Adipocyte (in vitro differentiated cells): Measurements from ENCODE around the gene SLC25A39.

Experiments used
- DNase-seq: peaks from one replicate; pipeline ENCODE4 v3.0.0-alpha.2; 2015; ENCODE audit warnings: low read depth
- H3K27me3 ChIP-seq: replicated peaks from 2 replicates; pipeline ENCODE4 v1.7.0; 2013; ENCODE audit warnings: mild to moderate bottlenecking, low read length, moderate library complexity; ENCODE audit not compliant: control insufficient read depth, insufficient read depth
- H3K36me3 ChIP-seq: 2 replicates; pipeline ENCODE4 v1.7.0; 2013; ENCODE audit warnings: low read length, mild to moderate bottlenecking, moderate library complexity; ENCODE audit not compliant: control insufficient read depth, insufficient read depth, severe bottlenecking
- H3K4me1 ChIP-seq: 2 replicates; pipeline ENCODE4 v1.7.0; 2013; ENCODE audit warnings: mild to moderate bottlenecking, low read length, moderate library complexity; ENCODE audit not compliant: control insufficient read depth, insufficient read depth
- H3K4me3 ChIP-seq: 2 replicates; pipeline ENCODE4 v1.7.0; 2013; ENCODE audit warnings: mild to moderate bottlenecking, low read length, moderate library complexity
- H3K9ac ChIP-seq: 2 replicates; pipeline ENCODE4 v1.7.0; 2013; ENCODE audit warnings: mild to moderate bottlenecking, low read length, moderate library complexity
- H3K9me3 ChIP-seq: 2 replicates; pipeline ENCODE4 v1.7.0; 2013; ENCODE audit warnings: mild to moderate bottlenecking, low read length, moderate library complexity; ENCODE audit not compliant: control insufficient read depth

Gene SLC25A39

GRCh38 chr17:44308865-44309264 is 15.8 kb downstream of the SLC25A39 start:
- no peaks in the 10 kb centered on the region for H3K4me1 ChIP-seq
- DNase-seq = no peak
- H3K27me3 ChIP-seq = peaks cover 50% of the 10 kb centered on the region
- no peak overlapping the region for H3K4me3 ChIP-seq
- no peaks in the 10 kb centered on the region for H3K36me3 ChIP-seq
- no peaks in the 10 kb centered on the region for H3K9me3 ChIP-seq
- H3K9ac ChIP-seq = no peak overlapping the region

GRCh38 chr17:44308320-44308818 is 16.3 kb downstream of the SLC25A39 start, which contains the start of gene RUNDC3A:
TSS of gene RUNDC3A (plus strand) at chr17:44308601. CDS start at chr17:44308833, 232 bp downstream.
- no peaks in the 10 kb centered on the region for H3K9me3 ChIP-seq
- peak; percentile 94 for DNase-seq
- H3K4me3 ChIP-seq = no peak within 1 kb of the TSS
- no peaks in the 10 kb centered on the region for H3K36me3 ChIP-seq
- peaks cover 53% of the 10 kb centered on the region for H3K27me3 ChIP-seq
- H3K9ac ChIP-seq = no peak within 1 kb of the TSS
- no peaks in the 10 kb centered on the region for H3K4me1 ChIP-seq

DNA sequence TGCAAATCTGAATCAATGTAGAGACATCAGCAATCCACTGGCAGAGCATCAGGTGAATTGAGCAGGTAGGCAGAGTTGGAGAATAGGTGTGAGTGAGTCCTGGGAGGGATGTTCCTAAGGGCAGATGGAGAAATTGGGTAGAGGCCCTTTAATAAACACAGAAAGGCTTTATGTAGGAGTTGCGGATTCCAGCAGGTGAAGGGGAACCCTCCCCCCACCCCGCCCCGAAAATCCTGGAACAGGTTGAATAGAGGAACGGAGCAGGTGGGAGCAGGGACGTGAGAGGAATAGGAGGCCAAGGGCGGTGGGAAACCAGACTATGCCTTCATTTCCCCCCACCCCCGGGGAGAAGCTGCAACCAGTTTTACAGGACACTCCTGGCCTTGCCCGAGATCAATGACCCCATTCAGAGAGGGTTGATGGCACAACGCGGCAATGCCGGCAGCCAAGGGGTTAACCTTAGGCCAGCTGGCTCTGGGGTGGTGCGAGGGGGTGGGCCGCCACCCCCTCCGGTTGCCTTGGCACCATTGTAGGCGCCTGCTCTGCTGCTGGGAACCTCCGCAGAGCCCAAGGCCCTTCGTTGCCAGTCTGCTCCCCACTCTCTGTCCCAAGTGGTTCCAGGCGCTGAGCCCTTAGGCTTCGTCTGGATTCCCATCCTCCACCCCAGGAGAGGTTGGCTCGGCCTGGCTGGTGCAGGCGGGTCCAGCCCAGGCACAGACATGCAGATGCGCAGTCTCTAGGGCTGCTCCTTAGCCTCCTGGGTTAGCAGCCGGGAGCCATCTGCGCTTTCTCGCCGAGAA is 17.0 kb downstream of the SLC25A39 start:
- Histone ChIP-seq H3K9me3 (no peaks in the 10 kb centered on the region), H3K9ac (no peak overlapping the region), H3K27me3 (peaks cover 55% of the 10 kb centered on the region), H3K4me1 (no peaks in the 10 kb centered on the region), H3K36me3 (no peaks in the 10 kb centered on the region), H3K4me3 (no peak overlapping the region)
- DNase-seq = peak; percentile 73

GRCh38 chr17:44304651-44305050 is 20.0 kb downstream of the SLC25A39 start:
- Histone ChIP-seq H3K9me3 (no peaks in the 10 kb centered on the region), H3K9ac (no peak overlapping the region)
- DNase-seq = no peak

DNA sequence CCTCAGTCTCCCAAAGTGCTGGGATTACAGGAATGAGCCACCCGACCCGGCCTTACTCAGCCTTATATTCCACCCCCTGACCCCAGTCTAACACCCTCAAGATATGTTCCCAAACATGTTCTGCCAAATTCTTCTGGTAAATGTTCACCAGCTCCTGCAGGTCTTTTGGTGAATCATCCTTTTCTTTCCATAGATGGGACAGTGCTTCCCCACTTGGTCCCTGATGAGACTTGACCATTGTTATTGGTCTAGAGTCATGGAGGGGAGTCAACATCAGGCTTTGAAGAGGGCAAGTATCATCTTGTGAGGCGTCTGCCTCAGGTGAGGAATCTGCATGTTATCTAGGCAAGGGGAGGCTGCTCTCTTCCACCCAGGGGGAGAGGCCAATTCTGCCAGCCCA is 26.6 kb downstream of the SLC25A39 start:
- H3K9me3 ChIP-seq = no peaks in the 10 kb centered on the region
- no peaks in the 10 kb centered on the region for H3K36me3 ChIP-seq
- no peak overlapping the region for H3K9ac ChIP-seq
- no peak overlapping the region for H3K4me3 ChIP-seq
- no peak for DNase-seq
- peaks cover 32% of the 10 kb centered on the region for H3K27me3 ChIP-seq
- no peaks in the 10 kb centered on the region for H3K4me1 ChIP-seq

More at GRCh38 chr17:44304651-44305050, 20.0 kb downstream of the SLC25A39 start:
- Histone ChIP-seq H3K4me3 (no peak overlapping the region), H3K36me3 (no peaks in the 10 kb centered on the region), H3K4me1 (no peaks in the 10 kb centered on the region), H3K27me3 (peaks cover 50% of the 10 kb centered on the region)

- H3K4me3 ChIP-seq = no peak overlapping the region
- no peaks in the 10 kb centered on the region for H3K36me3 ChIP-seq
- H3K9me3 ChIP-seq = no peaks in the 10 kb centered on the region
- H3K9ac ChIP-seq = no peak overlapping the region
- no peaks in the 10 kb centered on the region for H3K4me1 ChIP-seq
- no peak for DNase-seq
- H3K27me3 ChIP-seq = peaks cover 32% of the 10 kb centered on the region
Measured at GRCh38 chr17:44293509-44294226, 31.0 kb downstream of the SLC25A39 start.

DNA sequence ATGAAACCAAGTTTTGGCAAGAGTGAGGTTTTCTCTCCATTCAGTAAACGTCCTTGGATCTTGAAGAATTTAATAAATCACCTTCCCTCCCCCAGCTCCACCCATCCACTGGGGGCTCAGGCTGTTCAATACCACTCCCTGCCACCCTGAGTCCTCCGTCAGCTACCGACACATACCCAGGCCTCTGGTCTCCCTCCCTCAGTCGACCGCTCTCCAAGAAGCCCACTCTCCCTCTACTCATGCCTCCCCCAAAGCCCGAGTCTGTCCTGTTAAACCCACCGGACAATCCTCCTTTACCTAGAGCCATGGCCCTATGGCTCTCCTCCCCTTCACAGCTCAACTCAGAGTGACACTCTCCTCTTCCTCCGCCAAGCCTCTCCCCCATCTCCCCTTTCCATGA is 37.0 kb downstream of the SLC25A39 start:
- H3K4me1 ChIP-seq = no peaks in the 10 kb centered on the region
- no peak overlapping the region for H3K9ac ChIP-seq
- H3K36me3 ChIP-seq = no peaks in the 10 kb centered on the region
- no peak for DNase-seq
- H3K4me3 ChIP-seq = no peak overlapping the region
- H3K27me3 ChIP-seq = peaks cover 25% of the 10 kb centered on the region
- H3K9me3 ChIP-seq = no peaks in the 10 kb centered on the region

DNA sequence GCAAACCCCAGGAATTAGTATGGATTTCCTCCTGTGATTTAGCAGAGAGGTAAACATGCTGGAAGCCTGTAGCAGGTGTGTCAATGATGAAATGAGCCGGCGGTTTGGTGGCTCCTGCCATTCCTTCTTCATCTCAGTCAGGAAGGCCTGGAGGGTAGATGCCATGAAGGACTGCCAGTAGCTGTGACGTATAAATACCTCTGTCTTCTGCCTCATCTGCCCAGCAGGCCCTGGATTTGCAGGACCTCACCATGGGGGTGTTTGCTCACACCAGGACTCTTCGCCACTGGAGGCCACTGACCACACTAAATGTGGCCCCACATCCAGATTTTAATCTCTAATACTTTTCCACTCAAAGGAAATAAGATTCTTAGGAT is 40.6 kb downstream of the SLC25A39 start:
- Histone ChIP-seq H3K4me1 (peaks cover 10% of the 10 kb centered on the region), H3K36me3 (no peaks in the 10 kb centered on the region), H3K4me3 (no peak overlapping the region), H3K27me3 (peaks cover 16% of the 10 kb centered on the region), H3K9me3 (no peaks in the 10 kb centered on the region), H3K9ac (no peak overlapping the region)
- DNase-seq = no peak

DNA sequence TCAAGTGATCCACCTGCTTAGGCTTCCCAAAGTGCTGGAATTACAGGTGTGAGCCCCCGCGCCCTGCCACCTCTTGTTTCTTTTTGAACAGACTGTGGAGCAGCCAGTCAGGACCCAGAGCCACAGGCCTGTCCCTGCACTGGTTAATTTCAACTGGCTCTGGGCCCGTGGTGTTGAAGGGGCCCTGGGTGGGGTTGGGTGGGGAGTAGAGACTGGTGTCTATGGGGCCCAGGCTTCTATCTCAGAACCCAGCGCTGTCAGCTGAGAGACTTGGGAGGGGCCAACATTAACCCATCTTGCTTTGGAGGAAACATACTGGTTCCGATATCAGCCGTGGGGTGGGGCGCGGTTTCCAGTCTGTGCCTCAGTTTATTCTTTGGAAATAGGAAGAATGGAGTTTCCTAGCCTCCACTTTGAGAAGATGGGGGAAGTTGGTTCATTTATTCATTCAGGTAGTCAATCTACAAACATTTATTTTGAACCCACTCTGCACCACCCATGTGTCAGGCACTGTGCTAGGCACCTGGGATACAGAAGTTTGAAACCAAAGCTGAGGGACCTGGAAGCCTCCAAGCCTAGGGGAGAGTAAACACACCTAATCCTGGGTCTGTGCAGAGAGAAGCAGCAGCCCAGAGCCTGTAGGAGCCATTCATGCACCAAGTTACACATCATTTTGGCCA is 41.1 kb downstream of the SLC25A39 start:
- no peak for DNase-seq
- Histone ChIP-seq H3K36me3 (no peaks in the 10 kb centered on the region), H3K4me3 (no peak overlapping the region), H3K27me3 (peaks cover 14% of the 10 kb centered on the region), H3K9me3 (no peaks in the 10 kb centered on the region), H3K4me1 (peaks cover 10% of the 10 kb centered on the region), H3K9ac (no peak overlapping the region)

DNA sequence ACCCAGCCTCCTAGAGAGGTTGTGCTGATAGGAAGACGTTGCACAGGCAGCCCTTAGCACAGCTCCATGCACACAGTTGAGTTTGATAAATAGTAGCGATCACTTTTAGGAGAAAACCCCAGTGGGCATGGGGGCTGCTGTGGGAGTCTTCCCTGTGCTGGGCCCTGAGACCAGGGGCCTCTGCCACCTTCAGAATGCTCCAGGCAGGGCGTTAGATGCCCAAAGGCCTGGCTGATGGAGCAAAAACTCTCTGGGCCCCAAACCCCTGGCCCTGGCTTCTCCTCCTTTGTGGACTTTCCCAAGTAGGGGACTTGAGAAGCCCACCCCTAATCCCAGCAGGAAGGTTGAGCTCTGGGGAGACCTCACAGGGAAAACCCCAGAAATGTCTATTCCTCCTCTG is 42.4 kb downstream of the SLC25A39 start:
- peaks cover 6% of the 10 kb centered on the region for H3K27me3 ChIP-seq
- no peaks in the 10 kb centered on the region for H3K9me3 ChIP-seq
- H3K36me3 ChIP-seq = no peaks in the 10 kb centered on the region
- no peak overlapping the region for H3K4me3 ChIP-seq
- no peak for DNase-seq
- no peak overlapping the region for H3K9ac ChIP-seq
- H3K4me1 ChIP-seq = peaks cover 10% of the 10 kb centered on the region

- no peaks in the 10 kb centered on the region for H3K36me3 ChIP-seq
- no peak overlapping the region for H3K4me3 ChIP-seq
- no peak for DNase-seq
- peaks cover 10% of the 10 kb centered on the region for H3K4me1 ChIP-seq
- no peak overlapping the region for H3K9ac ChIP-seq
- H3K9me3 ChIP-seq = no peaks in the 10 kb centered on the region
- H3K27me3 ChIP-seq = peaks cover 6% of the 10 kb centered on the region
Measured at GRCh38 chr17:44281570-44281969, 43.1 kb downstream of the SLC25A39 start.
